Fibroblast of skin of left biceps (primary cell): ENCODE results near the gene EVA1A.

Experiments used
- DNase-seq, 2 experiments: peaks; one replicate each; pipeline ENCODE4 v3.0.0-alpha.2; 2013; ENCODE audit warnings: low read depth in 2 of 2

Gene EVA1A

DNA sequence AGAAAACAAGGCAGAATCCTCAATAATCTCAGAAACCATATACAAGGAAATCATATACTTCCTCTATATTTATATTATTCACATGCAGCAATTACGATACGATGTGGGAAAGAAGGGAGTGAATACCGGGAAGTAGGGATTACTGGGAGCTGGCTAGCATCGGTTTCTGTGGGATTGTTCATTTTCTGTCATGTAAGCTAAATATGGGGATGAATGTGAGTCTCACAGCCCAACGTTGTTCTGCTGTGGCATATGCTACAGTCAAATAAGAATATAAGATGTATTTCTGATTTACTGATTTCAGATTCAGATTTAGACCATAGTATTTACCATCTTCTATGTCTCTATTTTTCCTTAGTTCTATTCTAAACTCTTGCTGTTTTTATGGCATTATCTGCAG is 113.6 kb downstream of the EVA1A start:
- no peak for DNase-seq
